Fibroblast of pulmonary artery (primary cell): Measurements from ENCODE around the gene DESI1.

Source experiments
- DNase-seq: peaks from one replicate; pipeline ENCODE4 v3.0.0-alpha.2; 2010; ENCODE audit warnings: low read depth
- H3K4me3 ChIP-seq: replicated peaks from 2 replicates; pipeline ENCODE4 v1.5.1; 2011; ENCODE audit warnings: low read depth, mild to moderate bottlenecking, control low read depth, low read length, moderate library complexity
- CTCF ChIP-seq: IDR thresholded peaks from 2 replicates; pipeline ENCODE4 v1.5.1; 2011; ENCODE audit warnings: mild to moderate bottlenecking, control low read depth, low read length, inconsistent platforms; ENCODE audit errors: missing control alignments

The DESI1 gene

GRCh38 chr22:41557401-41558240 is 63.2 kb downstream of the DESI1 start:
- TF ChIP-seq CTCF: no peak
- H3K4me3 ChIP-seq: no peak overlapping the region
- DNase-seq: peak; percentile 94

- TF ChIP-seq CTCF: no peak
- H3K4me3 ChIP-seq: no peak overlapping the region
- DNase-seq: no peak
Measured at GRCh38 chr22:41556561-41556960, 64.3 kb downstream of the DESI1 start.

- no peak overlapping the region for H3K4me3 ChIP-seq
- TF ChIP-seq CTCF: no peak
- peak; percentile 42 for DNase-seq
Measured at GRCh38 chr22:41555325-41555982, 65.4 kb downstream of the DESI1 start.

GRCh38 chr22:41551877-41552582 is 68.8 kb downstream of the DESI1 start:
- DNase-seq: no peak
- H3K4me3 ChIP-seq: no peak overlapping the region
- no peak for TF ChIP-seq CTCF

GRCh38 chr22:41550952-41551491 is 69.8 kb downstream of the DESI1 start:
- DNase-seq: no peak
- no peak for TF ChIP-seq CTCF
- no peak overlapping the region for H3K4me3 ChIP-seq

DNA sequence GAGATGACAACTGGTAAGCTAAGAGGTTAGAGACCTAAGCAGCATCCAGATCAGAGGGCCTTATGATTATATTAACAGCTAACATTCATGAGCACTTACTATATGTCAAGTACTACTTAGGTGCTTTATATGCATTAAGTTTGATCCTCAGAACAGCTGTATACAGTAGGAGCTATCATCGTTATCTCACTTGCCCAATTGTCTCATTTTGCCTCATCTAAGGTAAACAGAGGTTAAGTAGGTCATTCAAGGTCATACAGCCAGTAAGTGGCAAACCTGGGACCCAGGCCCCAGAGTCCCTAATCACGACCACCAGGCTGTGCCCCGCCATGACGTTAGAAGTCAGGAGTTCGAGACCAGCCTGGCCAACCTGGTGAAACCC is 72.0 kb downstream of the DESI1 start:
- TF ChIP-seq CTCF: no peak
- no peak overlapping the region for H3K4me3 ChIP-seq

More for the DNA sequence above, 72.0 kb downstream of the DESI1 start:
- no peak for DNase-seq
